IPS-20b (cell line): Measurements from ENCODE around the gene ARF1.
A peak's percentile ranks its signal among the peaks of the same experiment; 100 is the strongest.

ENCODE experiments used
- H3K27ac ChIP-seq: one replicate; pipeline ENCODE4 v1.5.1; 2013; ENCODE audit warnings: low read length
- H3K27me3 ChIP-seq: 2 replicates; pipeline ENCODE4 v1.6.1; 2013; ENCODE audit warnings: mild to moderate bottlenecking, low read length, inconsistent platforms; ENCODE audit not compliant: insufficient read depth
- H3K36me3 ChIP-seq: 2 replicates; pipeline ENCODE4 v1.6.1; 2013; ENCODE audit warnings: low read depth, mild to moderate bottlenecking, inconsistent platforms, low read length, moderate library complexity; ENCODE audit not compliant: insufficient read depth
- H3K4me1 ChIP-seq: 2 replicates; pipeline ENCODE4 v1.6.1; 2013; ENCODE audit warnings: mild to moderate bottlenecking, control low read depth, inconsistent platforms, low read length, moderate library complexity; ENCODE audit not compliant: insufficient read depth
- H3K4me3 ChIP-seq: 2 replicates; pipeline ENCODE4 v1.5.1; 2013; ENCODE audit warnings: mild to moderate bottlenecking, low read length, inconsistent platforms
- H3K9ac ChIP-seq: 2 replicates; pipeline ENCODE4 v1.6.1; 2013; ENCODE audit warnings: low read depth, mild to moderate bottlenecking, inconsistent platforms, low read length, moderate library complexity
- H3K9me3 ChIP-seq: 2 replicates; pipeline ENCODE4 v1.6.1; 2013; ENCODE audit warnings: mild to moderate bottlenecking, low read depth, low read length, inconsistent platforms; ENCODE audit not compliant: insufficient read depth

Gene ARF1

DNA sequence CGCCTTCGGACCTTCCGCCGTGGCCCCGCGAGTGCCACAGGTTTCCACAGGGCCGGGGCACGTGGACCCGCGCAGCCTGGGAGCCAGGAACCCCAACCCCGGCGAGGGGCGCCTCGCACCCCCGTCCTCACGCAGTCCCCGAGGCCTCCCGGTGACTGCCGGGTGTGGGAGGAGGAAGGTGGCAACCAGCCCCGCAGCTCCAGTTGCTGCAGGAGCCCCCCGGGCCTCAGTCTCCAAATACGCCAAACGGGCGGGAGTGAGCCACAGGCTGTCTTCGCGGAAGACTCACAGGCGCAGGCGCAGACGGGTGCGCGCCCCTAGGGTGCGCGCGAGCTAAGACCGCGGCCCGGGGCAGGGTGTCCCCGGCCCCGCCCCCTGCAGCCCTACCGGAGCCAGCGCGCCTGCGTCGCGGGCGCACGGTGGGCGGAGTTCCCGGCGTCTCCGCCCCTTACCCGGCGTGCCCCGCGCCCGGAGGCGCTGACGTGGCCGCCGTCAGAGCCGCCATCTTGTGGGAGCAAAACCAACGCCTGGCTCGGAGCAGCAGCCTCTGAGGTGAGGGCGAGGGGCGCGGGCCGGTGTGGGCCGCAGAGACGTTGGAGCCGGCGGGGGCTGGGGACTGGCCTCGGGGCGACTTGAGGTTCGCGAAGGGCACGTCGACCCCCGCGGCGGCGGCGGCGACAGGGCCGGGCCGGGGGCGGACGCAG lies at the start of gene ARF1:
Gene ARF1 (plus strand): TSS at position 495 of the 704 bp plus-strand sequence. CDS start 14,407 bp downstream, outside the sequence.
- H3K27me3 ChIP-seq: peaks cover 30% of the 10 kb centered on the region
- H3K36me3 ChIP-seq: peaks cover 9% of the 10 kb centered on the region; the same call in 1 of the 2 replicates
- peak within 1 kb of the TSS; percentile 75 for H3K9ac ChIP-seq
- peaks cover 22% of the 10 kb centered on the region for H3K4me1 ChIP-seq
- no peaks in the 10 kb centered on the region for H3K9me3 ChIP-seq
- no peak within 1 kb of the TSS for H3K27ac ChIP-seq
- peak within 1 kb of the TSS; percentile 92 for H3K4me3 ChIP-seq

DNA sequence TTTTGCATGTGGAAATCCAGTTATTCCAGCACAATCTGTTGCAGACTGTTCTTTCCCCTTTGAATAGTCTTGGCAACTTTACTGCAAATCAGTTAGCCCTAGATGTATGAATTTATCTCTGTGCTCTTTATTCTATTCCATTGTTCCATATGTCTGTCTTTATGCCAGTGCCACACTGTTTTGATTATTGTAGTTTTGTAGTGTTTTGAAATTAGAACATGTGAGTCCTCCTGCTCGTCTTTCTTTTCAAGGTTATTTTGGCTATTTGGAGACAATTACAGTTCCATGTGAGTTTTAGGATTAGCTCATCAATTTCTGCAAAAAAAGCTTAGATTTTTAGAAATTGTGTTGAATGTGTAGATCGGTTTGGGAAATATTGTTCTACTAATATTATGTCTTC lies 49.1 kb upstream of the ARF1 start:
- peaks cover 5% of the 10 kb centered on the region; the same call in 1 of the 2 replicates for H3K9me3 ChIP-seq
- H3K36me3 ChIP-seq: no peaks in the 10 kb centered on the region
- no peak overlapping the region for H3K4me3 ChIP-seq
- H3K27me3 ChIP-seq: peaks cover 38% of the 10 kb centered on the region
- H3K9ac ChIP-seq: no peak overlapping the region
- no peak overlapping the region for H3K27ac ChIP-seq
- peaks cover 8% of the 10 kb centered on the region; the same call in 1 of the 2 replicates for H3K4me1 ChIP-seq

DNA sequence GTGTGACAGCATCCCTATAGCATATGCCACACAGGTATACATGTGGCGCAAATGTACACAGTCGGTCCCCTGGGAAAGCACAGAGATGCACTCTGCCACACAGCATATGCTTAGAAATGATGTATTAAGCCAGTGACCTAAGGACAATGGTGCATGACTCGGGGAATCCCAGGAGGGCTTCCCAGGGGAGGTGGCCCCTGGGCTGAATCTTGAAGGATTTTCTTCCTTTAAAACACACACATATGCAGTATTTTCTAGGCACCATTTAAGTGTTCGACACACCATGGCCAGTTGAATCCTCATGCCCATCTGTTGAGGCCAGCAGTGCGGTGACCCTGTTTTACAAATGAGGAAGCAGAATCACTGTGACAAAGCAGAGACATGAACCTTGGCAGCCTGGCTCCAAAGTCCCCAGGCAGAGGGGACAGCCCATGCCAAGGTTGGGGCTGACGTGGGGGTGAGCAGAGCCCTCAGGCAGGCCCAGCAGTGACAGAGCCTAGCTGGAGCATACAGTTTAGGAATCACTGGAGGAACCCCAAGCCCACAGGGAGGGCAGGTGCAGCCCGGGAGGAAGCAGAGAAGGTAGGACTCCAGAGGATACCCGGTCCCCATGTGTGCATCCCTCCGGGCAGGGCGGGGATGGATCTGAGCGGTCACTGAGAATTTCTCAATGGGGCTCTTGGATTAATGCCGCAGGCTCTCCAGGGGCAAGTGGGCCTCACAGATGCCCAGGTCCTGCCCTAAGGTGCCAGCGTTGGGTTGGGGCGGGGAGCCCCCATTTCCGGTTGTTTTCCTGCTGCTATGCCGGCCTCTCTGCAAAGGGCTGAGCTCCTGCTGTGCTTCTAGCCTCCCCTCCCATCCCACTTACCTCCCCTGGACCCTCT lies 47.3 kb upstream of the ARF1 start:
- no peaks in the 10 kb centered on the region for H3K36me3 ChIP-seq
- peaks cover 5% of the 10 kb centered on the region; the same call in 1 of the 2 replicates for H3K9me3 ChIP-seq
- H3K9ac ChIP-seq: no peak overlapping the region
- H3K4me1 ChIP-seq: peaks cover 9% of the 10 kb centered on the region; the same call in 1 of the 2 replicates
- H3K27me3 ChIP-seq: peaks cover 56% of the 10 kb centered on the region
- H3K4me3 ChIP-seq: no peak overlapping the region
- no peak overlapping the region for H3K27ac ChIP-seq

GRCh38 chr1:228035844-228036243 lies 46.7 kb upstream of the ARF1 start:
- H3K27ac ChIP-seq: no peak overlapping the region
- H3K4me1 ChIP-seq: peaks cover 9% of the 10 kb centered on the region; the same call in 1 of the 2 replicates
- H3K9ac ChIP-seq: no peak overlapping the region
- no peak overlapping the region for H3K4me3 ChIP-seq
- H3K36me3 ChIP-seq: no peaks in the 10 kb centered on the region
- H3K9me3 ChIP-seq: peaks cover 5% of the 10 kb centered on the region; the same call in 1 of the 2 replicates
- H3K27me3 ChIP-seq: peaks cover 59% of the 10 kb centered on the region

- Histone ChIP-seq H3K9me3 (peaks cover 5% of the 10 kb centered on the region; the same call in 1 of the 2 replicates), H3K4me1 (peaks cover 9% of the 10 kb centered on the region; the same call in 1 of the 2 replicates), H3K27ac (no peak overlapping the region), H3K4me3 (no peak overlapping the region), H3K36me3 (no peaks in the 10 kb centered on the region), H3K9ac (no peak overlapping the region), H3K27me3 (peaks cover 68% of the 10 kb centered on the region)
These were observed 45.7 kb upstream of the ARF1 start for GRCh38 chr1:228036701-228037231.

DNA sequence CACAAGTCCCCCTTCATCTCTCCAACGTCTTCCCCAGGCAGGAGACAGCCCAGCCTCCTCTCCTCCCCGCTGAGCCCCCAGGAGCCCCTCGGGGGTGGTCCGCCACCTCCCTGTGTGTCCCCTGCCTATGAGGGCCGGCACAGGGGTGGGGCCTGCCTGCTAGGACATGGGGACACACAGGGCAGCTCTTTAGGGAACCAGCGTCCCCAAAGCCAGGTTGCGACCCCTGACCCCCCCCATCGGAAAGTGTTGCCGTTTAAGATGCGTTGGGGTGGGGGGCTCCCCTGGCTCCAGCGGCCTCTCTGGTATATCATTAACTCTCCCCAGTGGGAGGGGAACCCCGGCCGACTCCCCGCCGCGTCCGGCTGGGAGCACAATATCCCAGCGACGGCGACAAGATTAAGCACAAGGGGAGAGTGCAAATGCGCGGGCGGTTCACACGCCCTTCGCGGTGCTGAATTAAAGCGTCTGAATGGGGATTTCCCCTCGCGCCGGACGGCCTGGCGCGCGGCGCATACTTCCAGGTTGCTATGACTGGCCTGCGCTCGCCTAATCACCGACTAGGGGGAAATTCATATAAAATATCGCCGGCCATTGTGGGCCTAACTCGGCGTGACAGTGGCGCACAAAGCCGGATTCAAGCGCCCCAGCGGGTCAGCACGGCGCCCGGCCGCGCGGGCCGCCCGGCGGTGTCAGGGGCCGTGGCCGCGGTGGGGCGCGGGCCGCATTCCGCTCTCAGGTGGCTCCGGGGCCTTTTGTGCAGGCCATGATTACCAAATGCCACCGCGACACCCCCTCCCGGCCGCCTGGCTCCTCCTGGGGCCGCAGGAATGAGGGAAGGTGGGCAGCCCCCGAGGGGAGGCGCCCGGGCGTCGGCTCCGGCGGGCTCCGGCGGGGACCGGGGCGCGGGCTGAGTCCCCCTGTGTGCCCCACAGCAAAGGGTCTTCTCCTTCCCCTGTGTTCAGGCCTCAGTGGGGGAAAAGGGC lies 44.8 kb upstream of the ARF1 start:
- H3K27me3 ChIP-seq: peaks cover 75% of the 10 kb centered on the region
- no peaks in the 10 kb centered on the region for H3K36me3 ChIP-seq
- H3K27ac ChIP-seq: no peak overlapping the region
- H3K9me3 ChIP-seq: peaks cover 5% of the 10 kb centered on the region; the same call in 1 of the 2 replicates
- H3K9ac ChIP-seq: no peak overlapping the region; the same call in 1 of the 2 replicates
- peaks cover 9% of the 10 kb centered on the region; the same call in 1 of the 2 replicates for H3K4me1 ChIP-seq
- H3K4me3 ChIP-seq: peak overlapping the region; percentile 72

DNA sequence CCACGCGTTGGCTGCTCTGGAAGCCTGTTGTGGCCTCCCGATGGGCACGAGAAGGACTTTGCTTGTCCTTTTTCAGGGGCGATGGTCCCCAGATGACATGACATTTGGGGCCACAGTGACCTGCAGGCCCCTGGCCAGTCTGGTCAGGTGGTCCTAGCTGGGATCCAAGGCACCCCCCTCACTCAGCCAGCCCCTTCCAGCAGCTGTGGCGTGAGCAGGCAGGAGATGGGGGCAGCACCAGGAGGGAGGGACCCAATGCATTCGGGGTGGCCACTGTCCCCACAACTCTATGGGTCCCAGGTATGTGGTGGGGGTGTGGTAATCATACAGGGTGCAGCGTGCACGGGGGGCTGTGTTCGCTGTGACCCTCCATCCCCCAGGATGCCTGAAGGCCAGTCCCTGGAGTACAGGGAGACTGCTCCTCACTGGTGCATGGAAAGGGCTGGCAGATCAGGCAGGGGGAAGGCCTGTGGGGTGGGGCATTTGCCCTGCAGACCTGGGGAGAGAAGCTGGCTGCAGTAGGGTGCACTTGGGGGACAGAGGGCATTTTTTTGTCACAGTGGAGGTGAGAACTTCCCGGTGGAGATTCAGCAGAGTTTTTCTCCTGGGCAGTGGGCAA lies 44.0 kb upstream of the ARF1 start:
- Histone ChIP-seq H3K9me3 (peaks cover 2% of the 10 kb centered on the region; the same call in 1 of the 2 replicates), H3K27me3 (peaks cover 83% of the 10 kb centered on the region), H3K27ac (no peak overlapping the region), H3K9ac (no peak overlapping the region), H3K4me3 (peak overlapping the region; percentile 72; the same call in 1 of the 2 replicates), H3K36me3 (no peaks in the 10 kb centered on the region), H3K4me1 (peaks cover 9% of the 10 kb centered on the region; the same call in 1 of the 2 replicates)

DNA sequence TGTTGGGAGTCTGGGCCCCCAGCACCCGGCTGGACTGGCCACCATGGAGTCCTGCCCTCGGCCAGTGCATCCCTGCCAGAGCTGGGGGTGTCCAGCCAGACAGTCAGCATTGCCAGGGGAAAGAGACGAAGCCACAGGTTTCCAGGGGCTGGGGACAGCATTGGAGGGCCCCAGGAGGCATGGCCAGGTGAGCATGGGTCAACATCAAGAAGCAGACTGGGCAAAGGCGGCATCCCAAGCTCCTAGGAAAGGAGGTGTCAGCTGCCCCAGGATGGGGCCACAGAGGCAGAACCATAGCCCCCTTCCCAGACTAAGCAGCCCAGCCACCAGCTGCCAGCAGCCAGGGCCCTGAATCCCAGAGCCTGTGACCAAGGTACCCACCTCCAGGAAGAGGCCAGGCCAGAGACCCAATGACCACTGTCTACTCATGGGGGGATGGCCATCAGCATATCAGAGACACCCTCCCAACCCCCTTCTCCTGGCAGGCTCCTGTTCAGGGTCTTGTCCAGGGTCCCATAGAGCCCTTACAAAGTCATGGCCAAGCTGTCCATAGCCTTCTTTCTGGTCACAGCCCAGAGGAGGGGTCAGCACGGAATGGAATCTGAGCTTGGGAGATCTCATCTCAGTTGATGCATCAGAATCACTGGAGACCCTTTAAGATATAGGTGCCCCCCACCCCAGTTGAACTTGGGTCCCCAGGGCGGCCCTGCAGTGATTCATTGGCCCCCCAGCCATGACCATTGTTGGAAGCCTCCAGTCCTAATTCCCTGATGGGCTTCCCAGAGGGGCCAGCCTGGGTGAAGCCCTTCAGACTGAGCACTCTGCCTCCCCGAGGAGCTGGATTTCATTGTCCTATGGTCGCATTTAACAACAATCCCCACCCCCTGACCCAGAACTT lies 43.3 kb upstream of the ARF1 start:
- no peaks in the 10 kb centered on the region for H3K36me3 ChIP-seq
- H3K9me3 ChIP-seq: no peaks in the 10 kb centered on the region
- H3K4me1 ChIP-seq: peaks cover 9% of the 10 kb centered on the region; the same call in 1 of the 2 replicates
- no peak overlapping the region for H3K9ac ChIP-seq
- no peak overlapping the region for H3K4me3 ChIP-seq
- H3K27me3 ChIP-seq: peaks cover 91% of the 10 kb centered on the region
- no peak overlapping the region for H3K27ac ChIP-seq

DNA sequence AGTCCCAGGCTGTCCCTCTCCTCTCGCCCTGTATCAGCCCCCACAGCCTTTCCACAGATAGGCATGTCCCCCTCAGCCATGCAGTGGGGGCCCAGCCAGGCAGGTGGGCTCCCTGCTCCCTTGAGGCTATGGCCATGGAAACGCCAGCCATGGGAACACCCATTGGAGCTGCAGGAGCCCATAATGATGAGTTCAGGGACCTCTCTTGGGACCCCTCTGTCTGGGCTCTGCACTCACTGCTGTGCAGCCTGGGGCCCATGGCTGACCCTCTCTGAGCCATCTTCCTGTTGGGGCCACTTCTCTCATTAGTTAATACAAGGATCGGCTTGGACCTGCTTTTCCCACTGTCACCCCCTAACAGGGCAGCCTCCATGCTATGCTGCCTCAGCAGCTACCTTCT lies 42.5 kb upstream of the ARF1 start:
- Histone ChIP-seq H3K27me3 (peaks cover 92% of the 10 kb centered on the region), H3K4me3 (no peak overlapping the region), H3K9me3 (no peaks in the 10 kb centered on the region), H3K9ac (no peak overlapping the region), H3K4me1 (peaks cover 9% of the 10 kb centered on the region; the same call in 1 of the 2 replicates), H3K27ac (no peak overlapping the region), H3K36me3 (no peaks in the 10 kb centered on the region)

DNA sequence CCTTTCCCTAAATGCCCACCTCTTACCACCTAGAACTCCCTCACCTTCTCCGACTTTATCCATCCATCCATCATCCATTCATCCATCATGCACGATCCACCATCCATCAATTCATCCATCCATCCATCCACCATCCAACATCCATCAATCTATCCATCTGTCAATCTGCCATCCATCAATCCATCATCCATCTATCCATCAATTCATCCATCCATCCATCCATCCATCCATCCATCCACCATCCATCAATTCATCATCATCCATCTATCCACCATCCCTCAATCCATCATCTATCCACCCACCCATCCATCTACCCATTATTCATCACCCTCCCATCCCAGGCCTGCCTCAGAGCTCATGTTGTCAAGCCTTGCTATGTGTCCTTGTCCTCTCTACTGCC lies 41.2 kb upstream of the ARF1 start:
- no peaks in the 10 kb centered on the region for H3K9me3 ChIP-seq
- no peaks in the 10 kb centered on the region for H3K36me3 ChIP-seq
- no peak overlapping the region for H3K4me3 ChIP-seq
- H3K27me3 ChIP-seq: peaks cover 88% of the 10 kb centered on the region
- H3K4me1 ChIP-seq: peaks cover 9% of the 10 kb centered on the region; the same call in 1 of the 2 replicates
- no peak overlapping the region for H3K9ac ChIP-seq
- no peak overlapping the region for H3K27ac ChIP-seq
